NT2/D1 (cell line): ENCODE data around the gene GMPR2.

Experiments used
- SUZ12 ChIP-seq: IDR thresholded peaks from 2 replicates; pipeline ENCODE4 v1.6.1; 2011; ENCODE audit not compliant: insufficient read length, insufficient read depth; ENCODE audit errors: extremely low read depth
- YY1 ChIP-seq: IDR thresholded peaks from 2 replicates; pipeline ENCODE4 v1.6.1; 2011; ENCODE audit not compliant: insufficient read length, insufficient read depth
- ZNF274 ChIP-seq: IDR thresholded peaks from 2 replicates; pipeline ENCODE4 v1.6.1; 2011; ENCODE audit warnings: mild to moderate bottlenecking, low read depth, low read length

GRCh38 chr14:24204163-24205146 lies 28.3 kb upstream of the GMPR2 start:
- no peak for TF ChIP-seq ZNF274
- no peak for TF ChIP-seq YY1
- no peak for TF ChIP-seq SUZ12
